Stimulated activated CD8-positive, alpha-beta memory T cell treated with anti-CD3 and anti-CD28 coated beads, Interleukin-7, amount 100 ng/mL, for 4 hours (primary cell): ENCODE data around the gene ANKRD33B.
"Not testable (repeated sequence)": the region's sequence is repeated elsewhere in the genome, so short reads cannot be mapped to it uniquely, and the experiment has no call there.

Experiments used
- DNase-seq, 2 donors: peaks; one replicate each; pipeline ENCODE4 v3.0.0-alpha.2; 2020; ENCODE audit warnings: low read depth in 2 of 2

Gene ANKRD33B

DNA sequence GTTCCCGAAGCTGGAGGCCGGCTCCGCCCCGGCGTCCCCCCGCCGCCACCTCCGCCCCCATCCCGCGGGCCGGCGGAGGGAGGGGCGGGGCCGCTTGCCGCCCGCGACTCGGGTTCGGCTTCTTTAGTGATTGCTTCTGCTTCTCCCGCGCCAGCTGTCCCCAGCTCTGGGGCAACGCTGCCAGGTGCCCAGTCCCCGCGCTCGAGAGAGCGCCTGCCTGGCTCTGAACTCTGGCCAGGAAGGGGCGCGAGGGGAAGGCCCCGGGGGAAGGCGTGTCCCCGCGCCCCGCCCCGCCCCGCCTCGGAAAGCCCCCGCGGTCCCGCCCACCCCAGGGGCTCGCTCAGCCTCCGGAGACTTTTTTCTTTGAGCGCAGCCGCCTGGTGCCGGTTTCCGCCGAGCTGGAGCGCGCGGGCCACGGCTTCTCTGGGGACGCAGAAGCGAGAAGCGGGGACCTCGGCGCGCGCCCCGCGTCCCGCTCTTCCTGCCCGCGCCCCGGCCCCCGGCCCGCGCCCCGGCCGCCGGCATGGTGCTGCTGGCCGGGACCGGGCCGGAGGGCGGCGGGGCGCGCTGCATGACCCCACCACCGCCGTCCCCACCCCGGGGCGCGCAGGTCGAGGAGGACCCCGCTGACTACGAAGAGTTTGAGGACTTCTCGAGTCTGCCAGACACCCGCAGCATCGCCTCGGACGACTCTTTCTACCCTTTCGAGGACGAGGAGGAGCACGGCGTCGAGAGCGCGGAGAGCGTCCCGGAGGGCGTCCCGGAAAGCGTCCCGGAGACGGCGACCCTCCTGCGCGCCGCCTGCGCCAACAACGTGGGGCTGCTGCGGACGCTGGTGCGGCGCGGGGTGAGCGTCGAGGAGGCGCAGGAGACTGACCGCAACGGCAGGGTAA lies at the start of gene ANKRD33B:
Gene ANKRD33B, plus strand, starts transcription at position 126 of the 893 bp plus-strand sequence. Its CDS starts 398 bp downstream, at position 524.
- DNase-seq = peak; percentile 64 to 76

GRCh38 chr5:10514572-10514971 lies 49.3 kb upstream of the ANKRD33B start:
- DNase-seq = not testable (repeated sequence)

DNA sequence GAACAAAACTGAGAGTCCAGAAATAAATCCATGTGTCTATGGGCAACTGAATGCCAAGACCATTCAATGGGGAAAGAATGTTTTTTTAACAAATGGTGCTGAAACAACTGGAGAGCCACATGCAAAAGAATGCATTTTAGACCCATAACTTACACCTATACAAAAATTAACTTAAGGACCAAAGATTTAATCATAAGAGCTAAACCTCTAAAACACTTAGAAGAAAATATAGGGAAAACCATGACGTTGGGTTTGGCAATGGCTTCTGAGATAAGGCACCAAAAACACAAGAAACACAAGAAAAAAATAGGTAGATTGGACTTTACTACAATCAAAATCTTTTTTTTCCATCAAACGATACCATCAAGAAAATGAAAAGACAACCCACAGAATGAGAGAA lies 48.4 kb upstream of the ANKRD33B start:
- DNase-seq = no peak

- DNase-seq = no peak
Observed at GRCh38 chr5:10518347-10518746, 45.5 kb upstream of the ANKRD33B start.

- DNase-seq = no peak
Observed at GRCh38 chr5:10519729-10520128, 44.1 kb upstream of the ANKRD33B start.

DNA sequence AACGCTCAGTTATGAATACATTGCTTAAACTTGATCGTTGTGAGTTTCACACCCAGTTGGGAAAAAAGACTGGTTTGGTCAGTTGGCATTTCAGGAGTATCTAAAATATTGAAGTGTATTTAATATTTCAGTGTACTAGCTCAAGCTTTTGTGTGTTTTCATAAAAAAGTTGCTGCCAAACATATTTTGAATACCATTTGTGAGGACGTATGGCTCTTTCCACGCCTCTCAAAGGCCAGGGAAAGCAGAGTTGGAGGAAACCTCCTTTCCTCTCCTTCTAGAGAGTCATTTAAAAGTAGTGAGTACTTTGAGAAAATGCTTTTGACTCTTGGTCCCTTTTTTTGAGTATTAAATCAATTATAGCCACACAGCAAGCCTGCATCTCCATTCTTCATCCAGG lies 43.2 kb upstream of the ANKRD33B start:
- no peak for DNase-seq

GRCh38 chr5:10521466-10522223 lies 42.2 kb upstream of the ANKRD33B start:
- DNase-seq = no peak

- DNase-seq = no peak
Observed at GRCh38 chr5:10522224-10522611, 41.7 kb upstream of the ANKRD33B start.

GRCh38 chr5:10524376-10525123 lies 39.3 kb upstream of the ANKRD33B start:
- DNase-seq = no peak

GRCh38 chr5:10525124-10525495 lies 38.8 kb upstream of the ANKRD33B start:
- DNase-seq = no peak

GRCh38 chr5:10527281-10527950 lies 36.5 kb upstream of the ANKRD33B start:
- no peak for DNase-seq

DNA sequence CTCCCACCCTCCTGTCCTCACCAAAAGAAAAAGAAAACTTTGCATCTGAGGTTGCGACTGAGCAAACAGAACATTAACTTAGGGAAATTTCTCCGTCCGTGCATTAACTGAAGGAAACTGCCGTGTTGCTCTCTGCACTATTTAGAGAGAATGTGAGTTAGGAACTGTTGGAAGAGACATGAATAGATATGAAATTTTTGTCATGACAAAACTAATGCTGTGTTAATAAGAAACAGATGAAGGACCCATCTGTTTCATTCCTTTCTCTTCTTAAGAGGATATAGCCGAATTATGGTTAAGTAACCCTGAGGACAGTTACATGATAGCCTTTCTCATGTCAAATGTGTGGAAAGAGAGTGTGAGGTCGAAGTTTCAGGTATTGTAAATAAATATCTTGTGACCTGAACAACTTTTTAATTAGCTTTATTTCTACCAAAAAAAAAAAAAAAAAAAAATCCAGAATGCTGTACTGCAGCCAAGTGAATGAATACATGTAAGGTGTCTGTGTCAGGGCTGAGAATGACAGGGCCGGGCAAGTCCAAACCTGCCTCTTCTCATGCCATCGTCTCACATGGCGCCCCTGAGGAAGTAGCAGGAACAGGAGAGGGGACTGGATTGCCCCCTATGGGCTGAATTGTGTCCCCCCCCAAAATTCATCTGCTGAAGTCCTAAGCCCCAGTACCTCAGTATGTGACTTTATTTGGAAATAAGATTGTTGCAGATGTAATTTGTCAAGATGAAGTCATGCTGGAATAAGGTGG lies 35.6 kb upstream of the ANKRD33B start:
- DNase-seq = no peak

DNA sequence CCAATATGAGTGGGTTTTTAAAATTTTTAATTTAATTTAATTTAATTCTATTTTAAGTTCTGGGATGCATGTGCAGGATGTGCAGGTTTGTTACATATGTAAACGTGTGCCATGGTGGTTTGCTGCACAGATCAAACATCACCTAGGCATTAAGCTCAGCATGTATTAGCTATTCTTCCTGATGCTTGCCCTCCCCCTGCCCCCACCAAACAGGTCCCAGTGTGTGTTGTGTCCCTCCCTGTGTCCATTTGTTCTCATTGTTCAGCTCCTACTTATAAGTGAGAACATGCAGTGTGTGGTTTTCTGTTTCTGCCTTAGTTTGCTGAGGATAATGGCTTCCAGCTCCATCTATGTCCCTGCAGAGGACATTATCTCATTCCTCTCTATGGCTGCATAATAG lies 35.0 kb upstream of the ANKRD33B start:
- no peak for DNase-seq

- no peak for DNase-seq
Observed at GRCh38 chr5:10530601-10531320, 33.1 kb upstream of the ANKRD33B start.

- no peak for DNase-seq
Observed at GRCh38 chr5:10532421-10532820, 31.4 kb upstream of the ANKRD33B start.

- no peak for DNase-seq
Observed at GRCh38 chr5:10533226-10533625, 30.6 kb upstream of the ANKRD33B start.

DNA sequence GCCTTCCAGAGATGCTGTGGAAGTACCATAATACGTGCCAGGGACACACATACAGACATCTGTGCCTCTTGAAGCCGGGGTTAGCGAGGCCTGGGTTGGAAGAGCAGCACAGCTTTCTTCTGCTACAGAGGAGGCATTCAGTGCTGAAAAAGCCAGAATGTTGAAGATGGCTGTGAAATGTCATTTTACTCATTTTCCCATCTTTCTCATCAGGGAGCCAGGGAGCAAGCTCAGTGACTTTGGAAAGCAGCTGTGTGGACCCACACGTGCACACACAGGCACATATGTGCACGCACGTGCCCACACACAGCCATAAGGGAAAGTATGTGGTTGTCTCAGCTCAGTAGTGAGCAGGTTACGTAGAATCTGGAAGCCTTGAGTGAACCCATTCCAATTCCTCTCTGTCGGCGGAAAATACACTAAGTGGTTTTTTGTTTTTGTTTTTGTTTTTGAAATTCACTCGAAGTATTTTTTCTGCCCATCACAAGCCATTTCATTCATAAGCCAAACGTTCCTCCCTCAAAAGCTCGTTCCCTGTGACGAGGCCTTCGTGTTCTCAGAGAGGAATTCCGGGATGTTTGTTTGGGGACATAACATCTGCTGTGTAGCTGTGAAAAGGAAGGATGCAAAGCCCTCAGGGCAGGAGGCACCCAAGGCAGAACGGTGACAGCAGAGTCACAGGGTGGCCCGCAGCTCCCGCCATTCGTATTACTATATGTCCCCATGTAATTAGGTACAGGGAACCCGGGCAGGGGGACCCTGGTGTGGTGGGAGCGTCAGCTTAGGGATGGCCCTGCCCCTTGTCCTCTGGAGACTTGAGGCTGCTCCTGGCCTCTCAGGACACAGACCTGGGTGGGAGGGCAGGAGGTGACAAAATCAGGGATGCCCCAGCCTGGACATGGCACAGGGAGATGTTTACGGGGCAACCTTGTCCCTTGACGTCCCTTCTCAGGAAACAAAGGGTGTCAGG lies 29.0 kb upstream of the ANKRD33B start:
- DNase-seq = no peak

GRCh38 chr5:10536511-10536910 lies 27.4 kb upstream of the ANKRD33B start:
- DNase-seq = no peak
